Keratinocyte (primary cell): ENCODE data around the gene HSP90B1.

Experiments used
- CTCF ChIP-seq, 3 experiments: IDR thresholded peaks in 1 of 3; conservative IDR thresholded peaks in 1 of 3; optimal IDR thresholded peaks in 1 of 3; 2 replicates in 2 of 3; 3 replicates in 1 of 3; pipeline versions ENCODE3 to v1.5.1; 2011; ENCODE audit warnings: low read length in 3 of 3, mild to moderate bottlenecking in 3 of 3, moderate library complexity in 2 of 3, control low read depth in 1 of 3, inconsistent platforms in 1 of 3; ENCODE audit not compliant: insufficient read depth in 2 of 3; ENCODE audit errors: extremely low read depth in 1 of 3
- EZH2 ChIP-seq: IDR thresholded peaks from one replicate; pipeline ENCODE4 v1.6.1; 2012; ENCODE audit warnings: inconsistent platforms, mild to moderate bottlenecking, low read length, moderate library complexity

- TF ChIP-seq CTCF (optimal IDR thresholded peaks at IDR 0.05 in 1 of 3, IDR thresholded peaks at IDR 0.05 in 1 of 3, conservative IDR thresholded peaks at IDR 0.05 in 1 of 3; ENCODE audit: extremely low read depth in 1 of 3, insufficient read depth in 2 of 3, low read length in 3 of 3) (no peak), EZH2 (no peak)
Measured at GRCh38 chr12:103944964-103945363, 14.8 kb downstream of the HSP90B1 start.
